Activated T-cell treated with anti-CD3 and anti-CD28 coated beads for 4 hours (primary cell): ENCODE measurements around the gene PGD.
"Not testable (repeated sequence)": the region's sequence is repeated elsewhere in the genome, so short reads cannot be mapped to it uniquely, and the experiment has no call there.

Source experiments
- DNase-seq: peaks from one replicate; pipeline ENCODE4 v3.0.0-alpha.2; 2020

PGD gene

DNA sequence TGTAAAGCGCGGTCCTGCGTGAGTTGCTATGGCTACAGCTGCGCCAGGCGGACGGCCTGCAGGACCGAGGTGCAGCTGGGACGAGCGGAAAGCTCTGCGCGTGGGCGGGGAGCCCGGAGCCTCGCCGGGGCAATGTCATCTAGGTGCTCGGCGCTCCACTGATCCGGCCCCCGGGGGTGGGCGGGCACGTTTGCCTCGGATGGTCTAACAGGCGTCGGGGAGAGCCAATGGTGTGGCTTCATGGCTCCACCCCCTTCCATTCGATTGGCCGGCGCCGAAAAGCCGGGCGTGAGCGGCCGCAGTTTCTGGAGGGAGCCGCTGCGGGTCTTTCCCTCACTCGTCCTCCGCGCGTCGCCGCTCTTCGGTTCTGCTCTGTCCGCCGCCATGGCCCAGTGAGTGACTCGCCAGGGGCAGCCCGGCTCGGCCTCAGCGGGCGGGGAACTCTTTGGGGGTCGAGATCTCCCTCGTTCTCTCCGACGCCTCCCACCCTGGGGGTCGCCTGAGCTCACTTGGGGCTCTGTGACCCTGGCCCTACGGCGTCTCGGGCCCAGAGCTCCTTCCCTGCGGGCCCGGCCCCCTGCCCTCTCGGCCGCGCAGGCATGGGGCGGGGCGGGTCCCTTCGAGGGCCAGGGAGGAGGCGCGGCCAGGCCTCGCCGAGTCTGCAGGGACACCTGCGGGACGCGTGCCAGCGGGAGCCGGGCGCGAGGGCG lies at the start of gene PGD:
Gene PGD (plus strand): TSS at position 331 of the 710 bp plus-strand sequence. CDS start 54 bp downstream, at position 385.
- DNase-seq, result peak; percentile 96

DNA sequence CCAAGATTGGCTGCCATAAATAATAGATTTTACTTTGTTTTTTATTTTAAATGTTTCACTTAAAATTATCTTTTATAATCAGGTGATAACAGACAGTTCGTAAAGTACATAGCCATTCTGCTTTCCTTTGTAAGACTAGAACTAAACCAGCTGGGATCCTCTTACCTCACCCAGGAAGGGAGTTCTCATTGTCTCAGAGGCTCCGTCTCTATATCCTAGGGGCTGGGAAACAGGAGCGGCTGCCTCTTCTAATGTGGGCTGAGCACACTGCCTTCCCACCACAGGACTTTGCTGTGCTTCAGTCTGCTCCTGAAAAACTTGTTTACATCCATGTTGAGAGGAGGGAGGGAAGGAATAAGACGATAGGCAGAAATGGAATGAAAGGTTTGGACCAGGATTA lies 45.6 kb upstream of the PGD start:
- DNase-seq, result no peak

GRCh38 chr1:10353693-10354092 lies 45.2 kb upstream of the PGD start:
- no peak for DNase-seq

DNA sequence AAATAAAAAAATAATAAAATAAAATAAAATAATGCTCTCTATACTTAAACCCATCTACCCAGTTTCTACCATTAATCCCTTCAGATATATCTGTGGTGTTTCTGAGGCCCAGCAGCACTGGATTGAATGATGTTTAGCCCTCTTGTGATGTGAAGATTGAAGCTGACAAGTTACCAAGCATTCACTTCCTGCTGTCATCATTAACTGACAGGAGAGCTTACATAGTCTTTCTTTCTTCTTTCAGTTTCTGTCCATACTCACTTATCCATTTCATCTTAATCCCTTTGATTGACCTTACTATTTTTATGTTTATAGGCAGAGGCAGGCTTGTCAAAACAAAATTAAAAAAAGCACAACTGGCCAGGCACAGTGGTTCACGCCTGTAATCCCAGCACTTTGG lies 38.8 kb upstream of the PGD start:
- DNase-seq, result no peak

DNA sequence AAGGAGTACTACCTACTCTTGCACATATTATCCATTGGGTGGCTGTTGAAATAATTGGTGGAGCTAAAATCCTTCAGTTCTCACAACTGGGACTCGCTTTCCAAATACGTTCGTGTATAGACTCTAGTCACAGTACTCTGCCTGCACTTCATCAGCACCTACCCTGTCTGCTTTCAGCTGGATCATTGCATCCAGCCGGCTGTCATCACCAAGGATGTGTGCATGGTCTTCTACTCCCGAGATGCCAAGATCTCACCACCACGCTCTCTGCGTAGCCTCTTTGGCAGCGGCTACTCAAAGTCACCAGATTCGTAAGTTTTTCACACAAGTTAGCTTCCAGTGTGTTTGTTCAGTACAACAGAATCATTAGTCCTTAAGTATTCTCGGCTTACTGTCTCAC lies 37.3 kb upstream of the PGD start:
- DNase-seq, result no peak

DNA sequence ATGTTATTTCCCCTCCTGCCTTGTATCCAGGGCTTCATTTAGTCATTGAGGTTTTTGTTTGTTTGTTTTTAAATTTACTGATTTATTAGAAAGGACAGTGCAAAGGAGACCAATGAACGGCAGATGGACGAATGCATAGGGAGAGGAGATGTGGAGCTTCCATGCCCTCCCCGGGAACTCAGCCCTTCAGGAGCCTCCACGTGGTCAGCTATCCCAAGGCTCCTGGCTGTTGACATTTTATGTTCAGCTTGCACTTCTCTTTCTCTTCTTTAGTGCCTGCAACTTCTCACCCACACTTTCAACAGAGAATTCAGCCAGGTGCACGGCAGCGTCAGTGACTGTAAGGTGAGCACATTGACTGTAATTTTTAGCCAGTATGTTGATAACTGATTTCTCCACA lies 30.7 kb upstream of the PGD start:
- no peak for DNase-seq

- no peak for DNase-seq
Measured at GRCh38 chr1:10374442-10374860, 24.4 kb upstream of the PGD start.

GRCh38 chr1:10377365-10378029 lies 21.4 kb upstream of the PGD start:
- not testable (repeated sequence) for DNase-seq

GRCh38 chr1:10378081-10378841 lies 20.6 kb upstream of the PGD start:
- DNase-seq, result no peak

DNA sequence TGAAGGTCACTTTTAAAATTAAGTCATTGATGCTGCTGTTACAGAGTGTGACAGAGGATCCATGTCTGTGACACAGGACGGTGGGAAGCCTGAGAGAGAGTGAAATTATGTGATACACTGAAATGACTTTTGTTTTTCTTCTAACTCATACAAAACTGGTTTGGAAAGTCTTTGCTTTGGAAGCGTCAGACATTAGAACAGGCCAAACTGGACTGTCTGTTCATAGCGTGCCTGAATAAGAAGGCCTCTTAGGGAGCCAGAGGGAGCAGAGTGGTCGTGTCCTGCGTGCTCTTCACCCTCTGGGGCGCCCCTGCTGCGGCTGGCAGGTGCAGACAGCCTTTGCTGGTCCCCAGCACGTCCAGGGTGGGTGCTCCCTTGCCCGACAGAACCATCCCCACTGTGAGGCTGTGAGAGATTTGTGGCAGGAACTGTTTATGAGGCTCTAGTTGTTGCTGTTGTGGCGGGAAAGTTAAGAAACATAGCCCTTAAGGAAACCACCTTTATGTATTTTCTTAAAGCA lies 19.7 kb upstream of the PGD start:
- DNase-seq, result no peak

DNA sequence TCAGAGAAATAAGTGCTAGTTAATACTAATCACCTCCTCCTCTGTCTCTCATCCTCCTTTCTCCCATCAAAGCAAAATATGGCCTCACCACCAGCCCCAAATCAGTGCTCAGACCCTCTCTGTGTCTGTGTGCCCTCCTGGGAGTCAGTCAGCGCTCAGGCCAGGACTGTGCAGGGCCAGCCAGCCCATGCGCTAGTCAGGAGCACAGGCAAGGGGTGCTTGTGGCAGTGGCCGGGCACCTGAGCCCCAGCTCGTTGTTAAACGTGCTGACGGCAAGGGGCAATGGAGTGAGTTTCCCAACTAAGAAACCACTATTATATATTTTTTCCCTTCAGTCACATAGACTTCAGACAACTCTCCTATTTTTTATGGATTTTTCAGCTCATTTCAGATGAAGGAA lies 19.2 kb upstream of the PGD start:
- no peak for DNase-seq

DNA sequence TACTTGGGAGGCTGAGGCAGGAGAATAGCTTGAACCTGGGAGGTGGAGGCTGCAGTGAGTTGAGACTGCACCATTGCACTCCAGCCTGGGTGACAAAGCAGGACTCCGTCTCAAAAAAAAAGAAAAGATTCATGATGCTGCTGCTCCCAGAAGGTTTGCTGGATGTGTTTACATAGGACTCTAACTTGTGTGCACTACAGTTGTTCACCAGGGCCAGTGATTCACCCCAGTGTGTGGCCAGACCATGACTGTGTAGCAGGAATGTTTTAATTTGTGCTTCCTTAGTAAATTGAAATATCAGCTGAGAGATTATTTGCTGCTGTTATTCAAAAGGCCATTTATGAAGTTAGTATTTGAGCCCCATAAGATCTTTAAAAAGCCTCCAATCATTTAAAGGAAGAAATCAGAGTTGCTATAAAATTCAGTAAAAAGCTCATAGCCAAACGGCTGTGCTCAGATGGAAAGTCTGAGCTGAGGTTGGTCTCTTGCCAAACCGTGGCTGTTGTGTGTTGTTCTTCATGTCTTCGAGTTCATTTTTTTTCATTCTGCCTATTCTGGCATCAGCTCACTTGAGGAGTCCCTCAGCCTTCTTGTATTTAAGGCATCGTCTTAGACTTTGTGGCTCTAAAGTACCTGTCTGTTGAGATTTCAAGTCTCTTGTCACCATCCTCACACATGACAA lies 18.1 kb upstream of the PGD start:
- no peak for DNase-seq

DNA sequence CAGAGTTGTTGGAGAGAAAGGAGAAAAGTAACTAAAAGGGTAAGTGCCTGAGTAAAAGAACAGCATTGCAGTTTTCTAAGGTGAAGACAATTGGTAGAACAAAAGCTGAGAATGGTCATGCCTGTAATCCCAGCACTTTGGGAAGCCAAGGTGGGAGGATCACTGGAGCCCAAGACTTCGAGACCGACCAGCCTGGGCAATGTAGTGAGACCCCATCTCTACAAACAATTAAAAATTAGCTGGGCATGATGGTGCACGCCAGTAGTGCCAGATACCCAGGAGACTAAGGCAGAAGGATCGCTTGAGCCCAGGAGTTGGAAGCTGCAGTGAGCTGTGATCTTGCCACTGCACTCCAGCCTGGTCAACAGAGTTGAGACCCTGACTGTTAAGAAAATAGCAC lies 15.2 kb upstream of the PGD start:
- no peak for DNase-seq

- no peak for DNase-seq
Measured at GRCh38 chr1:10384219-10384618, 14.6 kb upstream of the PGD start.

GRCh38 chr1:10386761-10387676 lies 11.8 kb upstream of the PGD start:
- no peak for DNase-seq

DNA sequence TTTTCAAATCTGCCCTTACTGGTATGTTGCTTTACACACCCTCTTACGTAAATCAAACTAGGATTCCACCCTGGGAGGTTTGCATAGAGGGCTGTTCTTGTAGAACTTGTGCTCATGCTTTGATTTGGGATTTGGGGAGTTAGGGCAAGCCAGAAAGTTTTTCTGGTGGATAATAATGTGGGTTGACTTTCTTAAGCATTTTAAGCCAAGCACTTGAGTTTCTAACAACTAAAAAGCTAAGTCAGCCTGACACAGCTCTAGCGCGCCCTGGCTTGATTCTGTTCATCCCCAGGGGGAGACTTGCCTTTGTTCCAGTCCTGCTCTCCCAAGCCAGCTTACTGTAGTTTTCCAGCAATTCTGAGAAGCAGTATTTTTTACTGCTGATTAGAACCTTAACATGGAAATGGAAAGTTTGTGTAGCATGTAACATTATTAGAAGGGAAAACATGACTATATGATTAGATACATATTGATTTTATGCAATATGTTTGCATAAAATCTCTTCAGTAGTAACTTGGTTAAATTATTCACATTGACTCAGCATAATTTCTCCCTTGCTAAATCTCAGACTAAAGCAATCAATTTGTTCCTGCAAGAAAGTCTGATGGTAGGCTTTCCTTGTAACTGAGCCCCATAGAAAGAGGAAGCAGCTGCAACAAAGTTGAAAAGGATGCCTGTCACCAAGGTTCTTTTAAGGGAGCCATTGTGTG lies 11.0 kb upstream of the PGD start:
- DNase-seq, result no peak

DNA sequence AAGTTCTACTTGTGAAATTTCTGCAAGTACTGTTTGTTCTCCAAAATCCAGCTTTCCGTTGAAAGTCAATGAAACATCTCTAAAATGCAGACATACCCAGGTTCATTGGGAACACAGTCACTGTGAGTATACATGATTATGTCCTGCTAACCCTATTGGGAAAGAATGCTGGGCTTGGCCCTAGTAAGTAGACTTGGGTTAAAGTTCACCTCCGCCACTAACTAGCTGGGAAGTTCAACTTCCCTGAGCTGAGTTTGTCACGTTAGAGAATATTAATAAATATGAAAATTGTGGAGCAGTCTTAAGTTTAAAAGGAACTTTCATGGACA lies 10.5 kb upstream of the PGD start:
- DNase-seq, result no peak

DNA sequence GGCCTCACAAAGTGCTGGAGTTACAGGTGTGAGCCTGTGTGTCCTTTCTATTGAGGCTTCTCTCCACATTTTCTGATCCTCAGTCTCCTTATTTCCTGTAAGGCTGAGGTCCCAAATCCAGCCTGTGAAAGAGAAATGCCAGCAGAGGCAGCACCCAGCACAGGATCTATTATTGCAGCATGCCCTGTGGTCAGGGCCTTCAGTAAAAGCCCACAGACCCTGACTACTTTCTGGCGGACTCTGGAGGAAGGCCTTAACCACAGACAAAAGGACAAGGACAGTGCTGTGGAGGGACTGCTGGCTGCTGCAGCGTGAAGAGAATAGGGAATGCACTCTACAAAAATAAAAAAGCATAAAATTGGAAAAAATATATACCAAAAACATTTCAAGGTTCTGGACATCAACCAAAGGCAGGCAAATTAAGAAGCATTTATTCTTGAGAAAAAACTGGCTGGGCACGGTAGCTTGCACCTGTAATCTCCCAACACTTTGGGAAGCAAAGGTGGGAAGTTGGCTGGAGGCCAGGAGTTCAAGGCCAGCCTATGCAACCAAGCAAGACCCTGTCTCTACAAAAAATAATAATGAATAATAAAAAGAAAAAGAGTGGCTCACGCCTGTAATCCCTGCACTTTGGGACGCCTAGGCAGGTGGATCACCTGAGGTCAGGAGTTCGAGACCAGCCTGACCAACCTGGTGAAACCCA lies 9.4 kb upstream of the PGD start:
- DNase-seq, result no peak

DNA sequence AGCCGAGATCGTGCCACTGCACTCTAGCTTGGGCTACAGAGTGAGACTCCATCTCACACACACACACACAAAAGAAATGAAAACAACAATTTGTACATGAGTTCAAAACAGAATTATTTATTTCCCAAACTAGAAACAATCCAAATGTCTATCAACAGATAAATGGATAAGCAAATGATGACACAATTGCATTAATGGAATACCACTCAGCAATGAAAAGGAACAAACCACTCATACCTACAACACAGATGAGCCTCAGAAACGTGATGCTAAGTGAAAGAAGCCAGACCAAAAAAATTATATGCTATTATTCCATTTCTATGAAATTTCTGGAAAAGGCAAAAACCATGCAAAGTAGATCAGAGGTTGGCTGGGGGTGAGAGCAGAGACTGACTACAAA lies 2.0 kb upstream of the PGD start:
- DNase-seq, result no peak

- DNase-seq, result no peak
Measured at GRCh38 chr1:10398278-10398733, 558 bp upstream of the PGD start.

DNA sequence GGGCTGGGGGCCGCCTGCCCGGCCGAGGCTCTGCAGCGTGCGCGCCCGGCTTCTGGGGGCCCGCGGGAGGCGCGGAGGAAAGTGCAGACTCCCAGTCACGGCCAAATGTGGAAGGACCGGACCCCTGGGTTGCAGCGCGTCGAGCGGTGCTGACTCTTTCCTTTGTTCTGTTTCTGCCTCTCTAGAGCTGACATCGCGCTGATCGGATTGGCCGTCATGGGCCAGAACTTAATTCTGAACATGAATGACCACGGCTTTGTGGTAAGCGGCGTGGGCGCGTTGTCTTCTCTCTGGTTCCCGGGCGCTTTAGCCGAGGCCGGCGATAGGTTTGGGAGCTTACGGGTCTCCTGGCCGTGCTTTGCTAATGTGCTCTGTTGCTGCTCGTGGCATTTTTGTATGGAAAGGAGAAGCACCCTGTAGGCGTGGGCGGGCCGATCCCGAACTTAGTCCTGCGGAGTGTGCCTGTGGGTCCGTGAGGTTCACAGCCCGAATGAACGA lies 629 bp downstream of the PGD start:
- no peak for DNase-seq
